Transverse colon (tissue), 4 donors: ENCODE results near the gene TRABD. TPM values are rescaled to one million over a fixed set of nuclear protein-coding genes. Genes with fewer than 3 reads are reported as not detected.

Source experiments
- DNase-seq: peaks from one replicate; pipeline ENCODE4 v3.0.0-alpha.2; 2019
- H3K27ac ChIP-seq, 4 donors: fragments of 200-600 bp; sonication (generic); 2 replicates each; pipeline ENCODE4 v1.5.1; 2016 to 2018; ENCODE audit warnings: inconsistent platforms in 4 of 4
- H3K27me3 ChIP-seq: fragments of 200-600 bp; sonication (generic); 2 replicates; pipeline ENCODE4 v1.5.1; 2017; ENCODE audit warnings: inconsistent platforms
- H3K36me3 ChIP-seq, 4 donors: fragments of 200-600 bp; sonication (generic); 2 replicates each; pipeline ENCODE4 v1.5.1; 2017 to 2019; ENCODE audit warnings: inconsistent platforms in 4 of 4
- H3K4me1 ChIP-seq, 4 donors: fragments of 200-600 bp; sonication (generic); 2 replicates each; pipeline ENCODE4 v1.5.1; 2017 to 2020; ENCODE audit warnings: inconsistent platforms in 4 of 4
- H3K4me3 ChIP-seq, 4 donors: fragments of 200-600 bp; sonication (generic); 1 replicate in 1 of 4; 2 replicates in 3 of 4; pipeline versions ENCODE4 v1.5.1 to v1.6.1; 2017 to 2019; ENCODE audit warnings: inconsistent platforms in 4 of 4
- H3K9me3 ChIP-seq, 2 donors: fragments of 200-600 bp; sonication (generic); 2 replicates each; pipeline ENCODE4 v1.5.1; 2017 to 2019; ENCODE audit warnings: inconsistent platforms in 2 of 2
- CTCF ChIP-seq, 5 experiments: fragments of 200-600 bp in 3 of 5; fragments of 450-650 bp in 2 of 5; sonication (generic) in 3 of 5; IDR thresholded peaks; 1 replicate in 2 of 5; 2 replicates in 3 of 5; pipeline ENCODE4 v1.5.1; 2016 to 2017; ENCODE audit warnings: antibody characterized with exemption in 5 of 5, inconsistent platforms in 3 of 5, mild to moderate bottlenecking in 2 of 5, moderate library complexity in 1 of 5
- EP300 ChIP-seq: sonication (generic); formaldehyde crosslinking; IDR thresholded peaks from one replicate; pipeline ENCODE4 v1.6.1; 2017; ENCODE audit warnings: antibody characterized with exemption, low read depth
- POLR2A ChIP-seq: fragments of 450-650 bp; IDR thresholded peaks from one replicate; pipeline ENCODE4 v1.6.1; 2016; ENCODE audit warnings: antibody characterized with exemption, mild to moderate bottlenecking, moderate library complexity
- POLR2AphosphoS5 ChIP-seq, 3 donors: sonication (generic); formaldehyde crosslinking; IDR thresholded peaks; one replicate each; pipeline ENCODE4 v1.6.1; 2016; ENCODE audit warnings: antibody characterized with exemption in 3 of 3
- WGBS, 2 donors: methylation state at CpG; one replicate each; pipeline ENCODE4 v1.1.5; 2018; ENCODE audit warnings: low coverage in 1 of 2; 5-methylcytosine and 5-hydroxymethylcytosine counted together
- in situ Hi-C, 4 donors: fragments of 200-750 bp; cut with MboI; loops; one replicate each; pipeline versions ENCODE4 v1.15.0 to v1.15.1; 2017; ENCODE audit warnings: low sequenced_read_pairs in 3 of 4, low pct_ligation_motif_present in 1 of 4, low pct_unique_long_range_greater_than_20kb in 1 of 4
- intact Hi-C: fragments of 100-400 bp; cut with DNase I; formaldehyde crosslinking; loops from one replicate; pipeline ENCODE4 v1.15.1; 2023; ENCODE audit warnings: low total_unique reads
- total RNA-seq, 4 donors: library from RNA; depleted of rRNA; stranded (reverse); fragments of >200 nt; gene quantifications; one replicate each; pipeline ENCODE4 v1.1.0, GENCODE V29; 2016

Gene TRABD
- total RNA-seq, 4 donors from 2014 or later: 40.6 to 109 (median 69.4) TPM

GRCh38 chr22:50238755-50239154, 53.0 kb downstream of the TRABD start:
- intact Hi-C loops (no loop called here), in situ Hi-C loops (no loop called here)
- no peak overlapping the region for H3K4me3 ChIP-seq
- no peak for TF ChIP-seq EP300
- no peak for TF ChIP-seq CTCF (IDR thresholded peaks at IDR 0.05)
- no peak for TF ChIP-seq POLR2AphosphoS5 (IDR thresholded peaks at IDR 0.05)
- no peak for TF ChIP-seq POLR2A
- no peak overlapping the region for H3K27ac ChIP-seq
- peaks cover 22 to 34% (median 29%) of the 10 kb centered on the region in 4 donors for H3K4me1 ChIP-seq
- H3K9me3 ChIP-seq: no peaks in the 10 kb centered on the region
- no peaks in the 10 kb centered on the region for H3K27me3 ChIP-seq
- 91 to 92% methylated on average over 2 to 9 of the region's 9 CpGs for WGBS, 2 donors
- H3K36me3 ChIP-seq: no peaks in the 10 kb centered on the region
- no peak for DNase-seq

GRCh38 chr22:50242406-50242949, 56.8 kb downstream of the TRABD start:
- H3K27ac ChIP-seq: no peak overlapping the region
- no peaks in the 10 kb centered on the region for H3K27me3 ChIP-seq
- no peak for DNase-seq
- H3K4me1 ChIP-seq: peaks cover 31 to 50% (median 43%) of the 10 kb centered on the region in 4 donors
- 56 to 57% methylated on average over 13 to 14 of the region's 14 CpGs for WGBS, 2 donors
- H3K36me3 ChIP-seq: no peaks in the 10 kb centered on the region
- in situ Hi-C loops: no loop called here
- no peak for TF ChIP-seq POLR2A
- intact Hi-C loops: no loop called here
- H3K9me3 ChIP-seq: no peaks in the 10 kb centered on the region
- peak overlapping the region in 3 of 4 donors; percentile 66 to 92 (median 86) for H3K4me3 ChIP-seq

GRCh38 chr22:50243685-50244419, 58.1 kb downstream of the TRABD start:
- H3K9me3 ChIP-seq: no peaks in the 10 kb centered on the region
- peaks cover 34 to 56% (median 43%) of the 10 kb centered on the region in 4 donors for H3K4me1 ChIP-seq
- no peaks in the 10 kb centered on the region for H3K36me3 ChIP-seq
- H3K27ac ChIP-seq: peak overlapping the region; percentile 93 to 95 (median 94)
- intact Hi-C loops: no loop called here
- DNase-seq: no peak
- TF ChIP-seq CTCF (IDR thresholded peaks at IDR 0.05) (no peak), EP300 (no peak), POLR2AphosphoS5 (IDR thresholded peaks at IDR 0.05) (no peak), POLR2A (no peak)
- H3K27me3 ChIP-seq: no peaks in the 10 kb centered on the region
- WGBS, 2 donors: 4% methylated on average over 27 of the region's 27 CpGs; no CpG with 5 or more reads in 1 of the 2 donors
- H3K4me3 ChIP-seq: peak overlapping the region; percentile 66 to 92 (median 89)
- in situ Hi-C loops: no loop called here

- peak within 1 kb of the TSS; percentile 93 to 95 (median 94) for H3K27ac ChIP-seq
- intact Hi-C loops: no loop called here
- no peaks in the 10 kb centered on the region for H3K9me3 ChIP-seq
- DNase-seq: peak; percentile 96
- peaks cover 35 to 60% (median 45%) of the 10 kb centered on the region in 4 donors for H3K4me1 ChIP-seq
- in situ Hi-C loops: no loop called here
- no peaks in the 10 kb centered on the region for H3K36me3 ChIP-seq
- TF ChIP-seq CTCF (IDR thresholded peaks at IDR 0.05) (peak in 4 of 5 experiments; percentile 30 to 75 (median 49)), EP300 (no peak), POLR2A (peak; percentile 89), POLR2AphosphoS5 (IDR thresholded peaks at IDR 0.05) (peak; percentile 92 to 96 (median 95))
- 0% methylated on average over 53 of the region's 76 CpGs; no CpG with 5 or more reads in 1 of the 2 donors for WGBS, 2 donors
- no peaks in the 10 kb centered on the region for H3K27me3 ChIP-seq
- peak within 1 kb of the TSS; percentile 66 to 92 (median 89) for H3K4me3 ChIP-seq
These were observed 58.9 kb downstream of the TRABD start, which contains the start of gene TUBGCP6 for GRCh38 chr22:50244420-50245213. TSS of gene TUBGCP6 (minus strand) at chr22:50245023. CDS start at chr22:50244459, 564 bp downstream.
